ENCODE results near the gene ERC2.

Gene ERC2

GRCh38 chr3:56339244-56339643, 129.0 kb downstream of the ERC2 start:
- no peaks in the 10 kb centered on the region for H4K20me1 ChIP-seq (ENCODE audit: low read depth, low read length)
- no peaks in the 10 kb centered on the region for H3K9me2 ChIP-seq (replicated peaks; ENCODE audit: insufficient read depth, low read length)
- H3K4me3 ChIP-seq (ENCODE audit: insufficient read depth, low read length, poor library complexity, severe bottlenecking): no peak overlapping the region
- no peak overlapping the region for H3K4me2 ChIP-seq (ENCODE audit: low read depth, low read length, poor library complexity, severe bottlenecking)
- no peak overlapping the region for H3K9ac ChIP-seq (ENCODE audit: low read length)
- H3K27ac ChIP-seq (ENCODE audit: low read depth, low read length): no peak overlapping the region
- no peaks in the 10 kb centered on the region for H3K79me2 ChIP-seq (ENCODE audit: insufficient read depth, low read length)
- no peak overlapping the region for H2AFZ ChIP-seq (ENCODE audit: low read depth, low read length, severe bottlenecking)
- H3K9me3 ChIP-seq (ENCODE audit: insufficient read depth, low read length): no peaks in the 10 kb centered on the region
- no peaks in the 10 kb centered on the region for H3K36me3 ChIP-seq (ENCODE audit: low read length)
- no peaks in the 10 kb centered on the region for H3F3A ChIP-seq (ENCODE audit: insufficient read depth)
- no peaks in the 10 kb centered on the region for H3K27me3 ChIP-seq (ENCODE audit: low read length)
- TF ChIP-seq EZH2phosphoT487 (conservative IDR thresholded peaks at IDR 0.05; ENCODE audit: low read length): no peak
- TF ChIP-seq CTCF (IDR thresholded peaks at IDR 0.05; ENCODE audit: insufficient read depth, low read length, poor library complexity, severe bottlenecking): no peak

- Histone ChIP-seq H3K9me3 (ENCODE audit: insufficient read depth, low read length) (no peaks in the 10 kb centered on the region), H2AFZ (ENCODE audit: low read depth, low read length, severe bottlenecking) (no peak overlapping the region), H3K4me3 (ENCODE audit: insufficient read depth, low read length, poor library complexity, severe bottlenecking) (no peak overlapping the region), H3K9ac (ENCODE audit: low read length) (no peak overlapping the region), H3F3A (ENCODE audit: insufficient read depth) (no peaks in the 10 kb centered on the region), H4K20me1 (ENCODE audit: low read depth, low read length) (no peaks in the 10 kb centered on the region), H3K27me3 (ENCODE audit: low read length) (no peaks in the 10 kb centered on the region), H3K79me2 (ENCODE audit: insufficient read depth, low read length) (no peaks in the 10 kb centered on the region), H3K36me3 (ENCODE audit: low read length) (no peaks in the 10 kb centered on the region), H3K27ac (ENCODE audit: low read depth, low read length) (no peak overlapping the region), H3K4me2 (ENCODE audit: low read depth, low read length, poor library complexity, severe bottlenecking) (no peak overlapping the region), H3K9me2 (replicated peaks; ENCODE audit: insufficient read depth, low read length) (no peaks in the 10 kb centered on the region)
- TF ChIP-seq CTCF (IDR thresholded peaks at IDR 0.05; ENCODE audit: insufficient read depth, low read length, poor library complexity, severe bottlenecking): no peak
- no peak for TF ChIP-seq EZH2phosphoT487 (conservative IDR thresholded peaks at IDR 0.05; ENCODE audit: low read length)
These were observed 132.2 kb downstream of the ERC2 start for GRCh38 chr3:56336023-56336422.

DNA sequence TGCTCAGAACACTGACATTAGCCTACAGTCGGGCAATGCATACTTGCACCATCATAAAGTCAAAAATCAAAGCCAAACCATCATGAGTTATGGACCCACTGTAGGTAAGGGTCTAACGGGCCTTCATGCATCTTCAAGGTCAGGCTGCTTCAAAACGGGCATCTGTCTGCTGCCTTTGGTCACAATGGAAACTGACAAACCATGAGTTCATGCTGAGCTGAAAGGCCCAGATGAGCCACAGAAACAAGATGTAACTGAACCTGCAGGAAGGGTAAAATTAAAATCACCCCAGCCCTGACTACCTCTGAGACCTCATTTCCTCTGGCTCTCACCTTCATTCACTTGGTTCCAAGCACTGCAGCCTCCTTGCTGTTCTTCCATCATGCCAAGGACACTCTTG, 143.8 kb downstream of the ERC2 start:
- Histone ChIP-seq H3K9me3 (ENCODE audit: insufficient read depth, low read length) (no peaks in the 10 kb centered on the region), H3K9ac (ENCODE audit: low read length) (no peak overlapping the region), H3K4me2 (ENCODE audit: low read depth, low read length, poor library complexity, severe bottlenecking) (no peak overlapping the region), H3K27me3 (ENCODE audit: low read length) (no peaks in the 10 kb centered on the region), H4K20me1 (ENCODE audit: low read depth, low read length) (no peaks in the 10 kb centered on the region), H3K9me2 (replicated peaks; ENCODE audit: insufficient read depth, low read length) (no peaks in the 10 kb centered on the region), H3K27ac (ENCODE audit: low read depth, low read length) (no peak overlapping the region), H3K36me3 (ENCODE audit: low read length) (no peaks in the 10 kb centered on the region), H3F3A (ENCODE audit: insufficient read depth) (no peaks in the 10 kb centered on the region), H3K4me3 (ENCODE audit: insufficient read depth, low read length, poor library complexity, severe bottlenecking) (no peak overlapping the region), H3K79me2 (ENCODE audit: insufficient read depth, low read length) (no peaks in the 10 kb centered on the region), H2AFZ (ENCODE audit: low read depth, low read length, severe bottlenecking) (no peak overlapping the region)
- TF ChIP-seq CTCF (IDR thresholded peaks at IDR 0.05; ENCODE audit: insufficient read depth, low read length, poor library complexity, severe bottlenecking): no peak
- TF ChIP-seq EZH2phosphoT487 (conservative IDR thresholded peaks at IDR 0.05; ENCODE audit: low read length): no peak

Data from SU-DHL-6 (cell line).